DMS79 treated with DMSO at 0.1 percent for 48 hours (cell line): ENCODE results near the gene NTN4.
A peak's percentile ranks its signal among the peaks of the same experiment; 100 is the strongest.
"Not testable (repeated sequence)": the region's sequence is repeated elsewhere in the genome, so short reads cannot be mapped to it uniquely, and the experiment has no call there.

ENCODE experiments used
- DNase-seq: peaks from one replicate; lab custom pipeline; 2025; lab: John Stamatoyannopoulos, UW

NTN4 gene

GRCh38 chr12:95746062-95746461 is 44.5 kb downstream of the NTN4 start:
- not testable (repeated sequence) for DNase-seq

GRCh38 chr12:95742586-95742985 is 48.0 kb downstream of the NTN4 start:
- DNase-seq = no peak

GRCh38 chr12:95741635-95742034 is 48.9 kb downstream of the NTN4 start:
- no peak for DNase-seq

GRCh38 chr12:95740751-95741150 is 49.8 kb downstream of the NTN4 start:
- DNase-seq = peak; percentile 34

- DNase-seq = no peak
These were observed 50.8 kb downstream of the NTN4 start for GRCh38 chr12:95739561-95740313.

GRCh38 chr12:95738024-95738611 is 52.4 kb downstream of the NTN4 start:
- DNase-seq = no peak

- no peak for DNase-seq
These were observed 53.9 kb downstream of the NTN4 start for GRCh38 chr12:95736631-95737030.

- DNase-seq = not testable (repeated sequence)
These were observed 54.8 kb downstream of the NTN4 start for GRCh38 chr12:95735728-95736127.

- DNase-seq = no peak
These were observed 57.3 kb downstream of the NTN4 start for GRCh38 chr12:95733141-95733825.

- no peak for DNase-seq
These were observed 59.0 kb downstream of the NTN4 start for GRCh38 chr12:95731519-95731958.

- DNase-seq = no peak
These were observed 60.1 kb downstream of the NTN4 start for GRCh38 chr12:95730457-95730856.

- DNase-seq = no peak
These were observed 63.7 kb downstream of the NTN4 start for GRCh38 chr12:95726903-95727302.

- DNase-seq = no peak
These were observed 65.8 kb downstream of the NTN4 start for GRCh38 chr12:95724767-95725166.

- no peak for DNase-seq
These were observed 66.7 kb downstream of the NTN4 start for GRCh38 chr12:95723693-95724384.

- no peak for DNase-seq
These were observed 69.2 kb downstream of the NTN4 start for GRCh38 chr12:95721320-95721719.

GRCh38 chr12:95720146-95720545 is 70.4 kb downstream of the NTN4 start:
- DNase-seq = no peak

- no peak for DNase-seq
These were observed 71.8 kb downstream of the NTN4 start for GRCh38 chr12:95718772-95719171.

GRCh38 chr12:95718006-95718431 is 72.5 kb downstream of the NTN4 start:
- DNase-seq = no peak

- DNase-seq = no peak
These were observed 73.1 kb downstream of the NTN4 start for GRCh38 chr12:95717316-95717928.

- DNase-seq = no peak
These were observed 75.4 kb downstream of the NTN4 start for GRCh38 chr12:95715177-95715576.

- no peak for DNase-seq
These were observed 78.3 kb downstream of the NTN4 start for GRCh38 chr12:95712269-95712668.

GRCh38 chr12:95710386-95710785 is 80.2 kb downstream of the NTN4 start:
- no peak for DNase-seq
